ENCODE data around the gene HNRNPLL.
A peak's percentile ranks its signal among the peaks of the same experiment; 100 is the strongest.

HNRNPLL gene

DNA sequence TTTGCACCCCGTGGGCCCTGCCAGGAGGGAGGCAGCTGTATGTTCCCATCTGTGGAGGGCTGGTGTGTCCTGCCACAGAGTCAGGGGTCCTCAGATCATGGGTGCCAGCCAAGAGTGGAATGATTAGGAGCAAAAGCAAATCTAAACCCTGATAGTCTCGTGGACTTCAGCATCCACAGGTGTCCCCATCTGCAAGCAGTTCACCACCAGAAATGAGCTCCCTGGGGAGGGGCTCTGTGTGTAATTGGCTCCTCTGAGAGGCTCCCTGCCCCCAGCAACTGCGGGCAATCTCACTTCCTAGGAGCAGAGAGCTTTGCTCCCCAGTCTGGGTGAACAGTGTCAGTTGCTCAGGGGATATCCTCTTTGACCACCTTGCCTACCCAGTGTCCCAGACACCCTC, 78.1 kb downstream of the HNRNPLL start:
- no peak for DNase-seq

GRCh38 chr2:38523728-38524437, 78.8 kb downstream of the HNRNPLL start:
- DNase-seq: no peak

DNA sequence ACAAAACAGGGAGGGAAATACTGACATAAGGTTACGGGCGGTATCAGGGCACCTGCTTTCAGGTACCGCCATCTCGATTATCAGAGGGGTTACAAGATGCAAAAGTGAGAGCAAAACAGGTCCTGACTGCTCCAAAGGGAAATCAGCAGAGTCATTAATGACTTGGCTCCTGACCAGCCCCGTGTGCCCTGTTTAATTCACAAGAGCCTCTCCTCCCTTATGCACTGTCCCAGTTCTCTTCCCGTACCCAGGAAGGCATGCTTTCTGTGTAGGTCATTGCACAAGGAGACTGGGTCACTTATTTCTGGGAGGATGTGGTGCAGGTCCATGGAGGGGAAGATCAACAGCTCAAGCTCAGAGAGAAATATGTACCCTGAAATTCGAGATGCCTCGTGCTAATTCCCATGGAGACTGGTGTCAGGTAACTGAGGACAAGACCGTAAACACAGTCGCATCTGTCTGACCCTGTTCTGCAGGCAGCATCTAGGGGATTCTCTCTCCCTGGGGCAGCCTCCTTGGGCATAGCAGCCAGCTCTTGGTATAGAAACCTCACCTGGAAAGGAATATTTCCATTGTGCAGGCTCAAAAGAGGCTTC, 79.9 kb downstream of the HNRNPLL start:
- DNase-seq: no peak

GRCh38 chr2:38521835-38522234, 80.9 kb downstream of the HNRNPLL start:
- DNase-seq: no peak

DNA sequence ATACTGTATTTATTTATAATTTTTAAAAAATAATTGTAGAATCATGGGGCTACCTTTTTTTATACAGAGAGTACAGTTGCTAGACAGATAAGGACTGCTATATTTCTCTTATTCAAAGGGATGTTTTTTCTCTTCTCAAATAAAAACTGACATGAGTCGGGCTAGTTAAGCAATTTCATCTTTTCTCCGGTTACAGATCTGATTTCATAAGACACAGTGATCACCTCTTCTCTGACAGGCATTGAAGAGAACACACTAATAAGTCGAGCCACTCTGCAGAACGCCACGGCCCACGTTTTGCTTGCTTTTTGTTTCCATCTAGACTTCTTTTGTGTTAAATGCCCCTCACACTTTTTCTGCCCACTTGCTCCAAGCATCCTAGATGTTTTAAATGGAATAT, 85.4 kb downstream of the HNRNPLL start:
- DNase-seq: no peak

GRCh38 chr2:38516526-38516925, 86.2 kb downstream of the HNRNPLL start:
- no peak for DNase-seq

DNA sequence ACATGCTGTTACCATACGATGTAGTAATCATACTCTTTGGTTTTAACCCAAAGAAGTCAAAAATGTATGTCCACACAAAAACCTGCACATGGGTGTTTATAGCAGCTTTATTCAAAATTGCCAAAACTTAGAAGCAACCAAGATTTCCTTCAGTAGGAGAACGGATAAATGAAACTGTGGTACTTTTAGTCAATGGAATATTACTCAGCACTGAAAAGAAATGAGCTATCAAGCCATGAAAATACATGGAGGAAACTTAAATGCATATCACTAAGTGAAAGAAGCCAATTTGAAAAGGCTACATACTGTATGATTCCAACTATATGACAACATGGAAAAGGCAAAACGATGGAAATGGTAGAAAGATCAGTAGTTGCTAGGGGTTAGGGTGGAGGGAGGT, 86.6 kb downstream of the HNRNPLL start:
- DNase-seq: no peak

DNA sequence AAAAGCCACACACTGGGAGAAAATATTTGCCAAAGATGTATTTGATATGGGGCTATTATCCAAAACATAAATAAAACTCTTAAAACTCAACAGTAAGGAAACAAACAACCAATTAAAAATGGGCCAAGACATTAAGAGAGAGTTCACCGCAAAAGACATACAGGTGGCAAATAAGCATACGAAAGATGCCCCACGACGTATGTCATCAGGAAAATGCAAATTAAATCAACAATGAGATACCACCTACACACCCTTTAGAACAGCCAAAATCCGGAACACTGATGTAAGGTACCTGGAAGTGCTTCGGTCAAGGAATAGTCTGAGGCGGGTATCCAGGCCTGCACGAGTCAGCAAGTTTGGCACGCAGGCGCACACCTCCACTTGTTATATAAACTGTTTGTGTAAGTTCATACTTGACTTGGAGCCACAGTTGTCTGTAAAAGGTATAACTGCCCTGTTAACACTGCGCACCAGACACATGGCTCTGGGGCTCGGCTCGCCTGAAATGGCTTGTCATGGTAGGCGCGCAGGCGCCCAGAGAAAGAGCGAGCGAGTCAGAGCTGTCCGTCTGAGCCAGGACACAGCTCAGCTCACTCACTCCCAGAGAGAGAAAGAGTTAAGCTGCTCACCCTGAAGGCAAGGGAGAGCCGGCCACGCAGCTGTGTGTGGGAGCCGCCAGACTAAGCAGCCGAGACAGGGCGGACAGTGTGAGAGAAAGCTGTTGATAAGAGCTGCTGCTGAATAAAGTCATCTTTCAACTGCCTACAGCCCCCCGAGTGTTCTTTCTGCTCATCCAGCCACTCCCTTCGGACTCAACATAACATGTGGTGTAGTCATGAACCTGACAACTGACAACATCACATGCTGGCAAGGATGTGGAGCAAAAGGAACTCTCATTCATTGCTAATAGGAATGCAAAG, 87.3 kb downstream of the HNRNPLL start:
- peak; percentile 95 for DNase-seq

GRCh38 chr2:38514603-38515154, 88.0 kb downstream of the HNRNPLL start:
- peak; percentile 9 for DNase-seq

DNA sequence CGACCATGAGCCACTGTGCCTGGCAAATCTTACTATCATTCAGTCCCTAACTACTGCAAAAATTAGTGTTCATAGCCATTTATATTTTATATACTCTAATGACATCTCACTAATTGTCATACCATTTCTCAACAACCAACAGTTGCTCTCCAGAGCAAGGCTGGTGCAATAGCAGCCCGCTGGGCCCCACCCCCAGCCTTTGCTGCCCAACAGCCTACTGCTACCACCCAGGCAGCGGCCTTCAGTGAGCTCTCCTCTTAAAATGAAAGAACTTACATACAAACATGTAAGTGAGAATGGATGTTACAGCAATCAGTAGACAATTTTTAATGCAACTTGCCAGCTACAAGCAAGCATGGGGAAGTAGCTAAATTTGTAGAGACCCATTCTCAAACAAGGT, 90.5 kb downstream of the HNRNPLL start:
- no peak for DNase-seq
